HepG2 (cell line): ENCODE data around the gene TBC1D10A. TPM values are rescaled to one million over a fixed set of nuclear protein-coding genes. Genes with fewer than 3 reads are reported as not detected.

Experiments used
- ATAC-seq: fragments of 200-7000 bp; cut with Tn5 transposase; 3 replicates; pipeline ENCODE4 v1.9.1; 2020; ENCODE audit warnings: mild to moderate bottlenecking, moderate library complexity
- BruUV-seq: library from RNA; stranded (reverse); fragments of 400-500 nt; replicated peaks from 2 replicates; lab custom pipeline; 2021; lab: Mats Ljungman, UMichigan
- CTCF ChIA-PET: fragments of 300-600 bp; formaldehyde crosslinking; extraction: SDS; loops from one replicate; lab custom pipeline; 2021; ENCODE audit warnings: low total read pairs, inconsistent platforms, low intra/inter-chr PET ratio; lab: Yijun Ruan, JAX
- POLR2A ChIA-PET: fragments of 350-600 bp; sonication (Branson Sonifier 250); formaldehyde crosslinking; loops from one replicate; lab custom pipeline; 2020; ENCODE audit warnings: antibody characterized with exemption, inconsistent platforms; lab: Yijun Ruan, JAX
- DNase-seq: peaks from one replicate; pipeline ENCODE4 v3.0.0-alpha.2; 2015; ENCODE audit warnings: low spot score
- FAIRE-seq: peaks from 3 replicates; lab custom pipeline; 2011; peaks lifted over from hg19 to GRCh38; lab: Jason Lieb, UNC
- H2AFZ ChIP-seq: one replicate; pipeline ENCODE4 v1.6.1; 2011; ENCODE audit warnings: low read length, inconsistent platforms
- H3K27ac ChIP-seq: fragments of 300-600 bp; 3 replicates; pipeline ENCODE4 v1.8.0; 2011; ENCODE audit warnings: mixed run types, mild to moderate bottlenecking, mixed read lengths, low read length, inconsistent platforms; ENCODE audit not compliant: insufficient read depth; ENCODE audit errors: extremely low read length
- H3K27me3 ChIP-seq, 2 experiments: fragments of 200-600 bp in 1 of 2; 2 replicates in 1 of 2; 3 replicates in 1 of 2; pipeline versions ENCODE4 v1.6.0 to v1.8.0; 2011; ENCODE audit warnings: low read length in 2 of 2, mild to moderate bottlenecking in 2 of 2, moderate library complexity in 2 of 2, inconsistent platforms in 1 of 2; ENCODE audit not compliant: insufficient read depth in 2 of 2, control insufficient read depth in 1 of 2
- H3K36me3 ChIP-seq, 2 experiments: fragments of 200-600 bp in 1 of 2; replicated peaks in 1 of 2; 2 replicates in 1 of 2; 3 replicates in 1 of 2; pipeline versions ENCODE4 v1.5.1 to v1.8.0; 2011; ENCODE audit warnings: low read length in 2 of 2, inconsistent platforms in 1 of 2; ENCODE audit not compliant: insufficient read depth in 2 of 2, control insufficient read depth in 1 of 2
- H3K4me1 ChIP-seq: 2 replicates; pipeline ENCODE4 v1.5.1; 2012; ENCODE audit warnings: low read length, inconsistent platforms; ENCODE audit not compliant: insufficient read depth
- H3K4me2 ChIP-seq: 2 replicates; pipeline ENCODE4 v1.6.0; 2011; ENCODE audit warnings: low read depth, low read length, inconsistent platforms
- H3K4me3 ChIP-seq, 3 experiments: fragments of 200-600 bp in 1 of 3; sonication (generic), shearing (Covaris generic) in 1 of 3; replicated peaks in 1 of 3; 2 replicates each; pipeline ENCODE4 v1.5.1; 2011 to 2016; ENCODE audit warnings: low read length in 3 of 3, inconsistent platforms in 2 of 3, low read depth in 2 of 3, mild to moderate bottlenecking in 2 of 3, control low read depth in 1 of 3, mixed read lengths in 1 of 3; ENCODE audit not compliant: insufficient read depth in 1 of 3
- H3K79me2 ChIP-seq: one replicate; pipeline ENCODE4 v1.6.1; 2011; ENCODE audit warnings: low read length, inconsistent platforms; ENCODE audit not compliant: insufficient read depth
- H3K9ac ChIP-seq: 2 replicates; pipeline ENCODE4 v1.6.0; 2011; ENCODE audit warnings: mild to moderate bottlenecking, low read depth, low read length, inconsistent platforms; ENCODE audit not compliant: insufficient read depth
- H3K9me3 ChIP-seq: 2 replicates; pipeline ENCODE4 v1.5.1; 2012; ENCODE audit warnings: mild to moderate bottlenecking, low read length
- H4K20me1 ChIP-seq: 2 replicates; pipeline ENCODE4 v1.6.0; 2011; ENCODE audit warnings: inconsistent platforms, mild to moderate bottlenecking, low read length, moderate library complexity; ENCODE audit not compliant: insufficient read depth
- ADNP ChIP-seq: sonication (generic); formaldehyde crosslinking; IDR thresholded peaks from 2 replicates; pipeline ENCODE4 v1.4.0; 2020; ENCODE audit warnings: missing genetic modification reagents
- CREM ChIP-seq, 2 experiments: sonication (generic) in 1 of 2; formaldehyde crosslinking in 1 of 2; IDR thresholded peaks; 2 replicates each; pipeline versions ENCODE4 v1.4.0 to v1.6.1; 2016 to 2020; ENCODE audit warnings: antibody characterized with exemption in 1 of 2, mild to moderate bottlenecking in 1 of 2, missing genetic modification reagents in 1 of 2
- DMAP1 ChIP-seq: IDR thresholded peaks from 2 replicates; pipeline ENCODE4 v1.6.1; 2016
- HCFC1 ChIP-seq: fragments of 150-350 bp; IDR thresholded peaks from 2 replicates; pipeline ENCODE4 v1.6.1; 2014; ENCODE audit warnings: low read depth, low read length
- HNF4A ChIP-seq: sonication (generic); formaldehyde crosslinking; IDR thresholded peaks from 2 replicates; pipeline ENCODE4 v1.4.0; 2020; ENCODE audit warnings: missing genetic modification reagents
- HNRNPUL1 ChIP-seq: fragments of 200-400 bp; formaldehyde crosslinking; IDR thresholded peaks from 2 replicates; pipeline ENCODE4 v1.6.1; 2017; ENCODE audit warnings: low read depth, mild to moderate bottlenecking, low read length, moderate library complexity
- MBD4 ChIP-seq: IDR thresholded peaks from 2 replicates; pipeline ENCODE4 v1.6.1; 2012; ENCODE audit warnings: low read length, inconsistent platforms, borderline replicate concordance
- MXD4 ChIP-seq: IDR thresholded peaks from 2 replicates; pipeline ENCODE4 v1.6.1; 2016; ENCODE audit warnings: mild to moderate bottlenecking, missing biosample characterization, missing genetic modification reagents
- NR0B2 ChIP-seq: sonication (generic); formaldehyde crosslinking; IDR thresholded peaks from 2 replicates; pipeline ENCODE4 v1.4.0; 2020; ENCODE audit warnings: mild to moderate bottlenecking, missing genetic modification reagents
- NR2F2 ChIP-seq: IDR thresholded peaks from 2 replicates; pipeline ENCODE4 v1.6.1; 2012; ENCODE audit warnings: low read depth, inconsistent platforms, borderline replicate concordance
- NR2F6 ChIP-seq, 2 experiments: IDR thresholded peaks; 2 replicates each; pipeline ENCODE4 v1.6.1; 2016; ENCODE audit warnings: antibody characterized with exemption in 1 of 2, mild to moderate bottlenecking in 1 of 2
- RARG ChIP-seq: sonication (generic); formaldehyde crosslinking; IDR thresholded peaks from 2 replicates; pipeline ENCODE4 v1.4.0; 2020; ENCODE audit warnings: low read depth, mild to moderate bottlenecking, missing genetic modification reagents
- SIN3B ChIP-seq: fragments of 150-350 bp; IDR thresholded peaks from 2 replicates; pipeline ENCODE4 v1.6.1; 2014; ENCODE audit warnings: low read length
- TAF1 ChIP-seq: sonication (generic); formaldehyde crosslinking; IDR thresholded peaks from 2 replicates; pipeline ENCODE4 v1.4.0; 2020; ENCODE audit warnings: missing genetic modification reagents
- ZNF180 ChIP-seq: sonication (generic); formaldehyde crosslinking; IDR thresholded peaks from 2 replicates; pipeline ENCODE4 v1.4.0; 2020; ENCODE audit warnings: low read depth, missing genetic modification reagents, borderline replicate concordance
- ZNF3 ChIP-seq: IDR thresholded peaks from 2 replicates; pipeline ENCODE4 v1.7.0; 2017; ENCODE audit warnings: inconsistent platforms
- ZNF513 ChIP-seq: sonication (generic); formaldehyde crosslinking; conservative IDR thresholded peaks from 2 replicates; pipeline ENCODE4 v1.5.0; 2020; ENCODE audit warnings: missing genetic modification reagents
- ZSCAN21 ChIP-seq: sonication (generic); formaldehyde crosslinking; IDR thresholded peaks from 2 replicates; pipeline ENCODE4 v1.8.0; 2022; ENCODE audit warnings: mild to moderate bottlenecking, missing genetic modification reagents, moderate library complexity, borderline replicate concordance
- WGBS: methylation state at CpG from one replicate; pipeline ENCODE4 v1.1.6; 2017; ENCODE audit warnings: low lambda C conversion rate; 5-methylcytosine and 5-hydroxymethylcytosine counted together
- in situ Hi-C: cut with HindIII; loops from 2 replicates; pipeline ENCODE4 v1.10.0; 2017; ENCODE audit warnings: low pct_unique_long_range_greater_than_20kb; ENCODE audit not compliant: extremely low pct_ligation_motif_present
- intact Hi-C: fragments of 100-400 bp; cut with micrococcal nuclease; formaldehyde crosslinking; loops from one replicate; pipeline ENCODE4 v1.10.0; 2022; ENCODE audit not compliant: unreplicated experiment
- polyA plus RNA-seq, 8 experiments: library from polyadenylated mRNA; depleted of rRNA in 3 of 8; stranded (reverse) in 7 of 8; unstranded in 1 of 8; fragments of >200 nt; fragmentation: Illumina TruSeq in 4 of 8; extraction: Trizol in 4 of 8; gene quantifications; 2 replicates each; pipeline versions ENCODE4 v1.2.1 to v1.2.3, GENCODE V29; 2011 to 2016; ENCODE audit warnings: low read depth in 4 of 8, missing spikeins in 1 of 8, mixed read lengths in 1 of 8; ENCODE audit not compliant: insufficient read depth in 1 of 8
- total RNA-seq, 5 experiments: library from RNA; depleted of rRNA; stranded (reverse); fragments of >200 nt; fragmentation: Illumina TruSeq; extraction: Trizol; gene quantifications; 2 replicates each; pipeline ENCODE4 v1.2.3, GENCODE V29; 2016; ENCODE audit warnings: low read depth in 1 of 5
- TF ChIP-seq, protein P1 (sequence below): IDR thresholded peaks from 2 replicates; pipeline ENCODE4 v1.6.1; 2016; ENCODE audit warnings: missing genetic modification reagents, missing compliant biosample characterization
- TF ChIP-seq, protein P2 (sequence below): IDR thresholded peaks from 2 replicates; pipeline ENCODE4 v1.6.1; 2016; ENCODE audit warnings: low read depth, borderline replicate concordance

The TBC1D10A gene
- total and polyA plus RNA-seq, 2 of the 13 experiments (the other 11 are each of a cell fraction or from before 2014, with no cell fraction given), result 4.2 to 4.9 TPM

DNA sequence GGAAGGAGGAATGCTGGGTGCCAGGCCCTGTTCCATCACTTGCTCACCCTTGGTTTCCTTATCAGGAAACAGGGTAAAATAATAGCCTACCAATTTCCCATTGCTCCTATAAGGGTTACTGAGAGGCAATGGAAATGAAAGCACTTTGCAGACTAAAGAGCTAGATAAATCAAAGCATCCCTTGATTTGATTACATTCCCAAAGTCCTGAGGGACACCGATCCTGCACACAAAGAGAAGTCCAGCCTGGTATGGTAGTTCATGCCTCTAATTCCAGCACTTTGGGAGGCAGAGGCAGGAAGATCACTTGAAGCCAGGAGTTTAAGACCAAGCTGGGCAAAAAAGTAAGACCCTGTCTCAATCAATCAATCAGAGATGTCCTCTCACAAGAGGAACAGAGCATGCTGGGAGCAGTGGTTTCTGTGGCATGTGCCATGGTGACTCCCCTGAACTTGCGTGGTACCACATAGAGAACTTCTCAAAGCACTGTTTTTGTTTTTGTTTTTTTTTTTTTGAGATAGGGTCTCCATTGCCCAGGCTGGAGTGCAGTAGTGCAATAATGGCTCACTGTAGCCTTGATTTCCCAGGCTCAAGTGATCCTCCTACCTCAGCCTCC, 10.7 kb downstream of the TBC1D10A start:
- no peaks in the 10 kb centered on the region for H3K9me3 ChIP-seq
- H3K4me1 ChIP-seq, result peaks cover 51% of the 10 kb centered on the region
- H3K36me3 ChIP-seq, result no peaks in the 10 kb centered on the region
- intact Hi-C loops (no loop called here), in situ Hi-C loops (no loop called here)
- TF ChIP-seq MXD4 (no peak), ZNF513 (no peak), TAF1 (CRISPR knock-in tag) (no peak), HNRNPUL1 (no peak), ADNP (no peak), ZNF3 (CRISPR knock-in tag) (no peak), ZNF180 (no peak), ZSCAN21 (CRISPR knock-in tag) (no peak), NR0B2 (no peak), NR2F6 (IDR thresholded peaks at IDR 0.05) (no peak), NR2F6 (CRISPR knock-in tag; IDR thresholded peaks at IDR 0.05) (no peak), SIN3B (no peak), MBD4 (no peak), NR2F2 (no peak), CREM (IDR thresholded peaks at IDR 0.05) (no peak), CREM (CRISPR knock-in tag; IDR thresholded peaks at IDR 0.05) (no peak), HCFC1 (no peak), HNF4A (CRISPR knock-in tag) (no peak), DMAP1 (CRISPR knock-in tag) (no peak), RARG (CRISPR knock-in tag) (no peak)
- TF ChIP-seq, protein P1, sequence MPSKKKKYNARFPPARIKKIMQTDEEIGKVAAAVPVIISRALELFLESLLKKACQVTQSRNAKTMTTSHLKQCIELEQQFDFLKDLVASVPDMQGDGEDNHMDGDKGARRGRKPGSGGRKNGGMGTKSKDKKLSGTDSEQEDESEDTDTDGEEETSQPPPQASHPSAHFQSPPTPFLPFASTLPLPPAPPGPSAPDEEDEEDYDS, result no peak
- TF ChIP-seq, protein P2, sequence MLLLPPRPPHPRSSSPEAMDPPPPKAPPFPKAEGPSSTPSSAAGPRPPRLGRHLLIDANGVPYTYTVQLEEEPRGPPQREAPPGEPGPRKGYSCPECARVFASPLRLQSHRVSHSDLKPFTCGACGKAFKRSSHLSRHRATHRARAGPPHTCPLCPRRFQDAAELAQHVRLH, result no peak
- H3K27me3 ChIP-seq, result no peaks in the 10 kb centered on the region
- no peak overlapping the region for H3K4me3 ChIP-seq
- DNase-seq, result no peak
- no peak overlapping the region for H2AFZ ChIP-seq
- H3K79me2 ChIP-seq, result no peaks in the 10 kb centered on the region
- CTCF ChIA-PET, result no interaction called here
- no peak overlapping the region for H3K4me2 ChIP-seq
- H3K27ac ChIP-seq, result no peak overlapping the region
- no peak overlapping the region for H3K9ac ChIP-seq
- WGBS, result 94% methylated on average over 2 of the region's 2 CpGs
- no peak for FAIRE-seq
- no peaks in the 10 kb centered on the region for H4K20me1 ChIP-seq
- POLR2A ChIA-PET, result interaction anchor here (1.3 kb wide), 1 partner anchor 41 kb away, joined by 4 read pairs; the partner anchor contains the start of genes CCDC157 and SF3A1
- ATAC-seq, result no peak
- BruUV-seq, result no TSS peak
